Activated effector memory CD4-positive, alpha-beta T cell treated with anti-CD3 and anti-CD28 coated beads, Interleukin-2, amount 50 U/mL, for 16 hours (primary cell): ENCODE measurements around the gene ITGB2.

Experiments
- DNase-seq: peaks from one replicate; pipeline ENCODE4 v3.0.0-alpha.2; 2020

ITGB2 gene

DNA sequence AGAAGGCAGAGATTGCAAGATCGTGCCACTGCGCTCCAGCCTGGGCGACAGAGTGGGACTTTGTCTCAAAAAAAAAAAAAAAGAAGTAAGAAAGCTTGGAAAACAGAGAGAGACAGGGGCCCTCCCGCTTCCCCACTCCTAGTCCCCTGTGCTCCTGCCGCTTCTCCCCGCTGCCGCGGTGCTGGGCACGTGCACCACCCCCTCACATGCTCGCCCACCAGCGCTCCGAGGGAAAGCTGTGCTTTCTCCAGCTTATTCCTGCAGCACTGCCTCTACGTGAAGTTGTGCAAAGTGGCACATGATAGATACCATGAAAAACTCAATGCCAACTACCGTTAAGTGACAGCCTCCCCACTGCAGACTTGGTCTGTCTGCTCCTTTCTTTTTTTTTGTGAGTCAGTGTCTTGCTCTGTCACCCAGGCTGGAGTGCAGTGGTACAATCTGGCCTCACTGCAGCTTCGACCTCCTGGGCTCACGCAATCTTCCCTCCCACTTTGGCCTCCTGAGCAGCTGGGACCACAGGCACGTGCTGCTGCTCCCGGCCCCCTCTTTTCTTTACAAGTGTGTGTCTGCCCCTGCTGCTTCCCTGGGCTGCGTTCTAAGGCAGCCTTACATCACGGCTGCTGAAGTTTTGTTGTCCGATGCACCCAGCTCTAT lies 34.6 kb upstream of the ITGB2 start:
- no peak for DNase-seq

GRCh38 chr21:44954281-44954771 lies 33.6 kb upstream of the ITGB2 start:
- DNase-seq, result no peak

- DNase-seq, result no peak
Observed at GRCh38 chr21:44953628-44954021, 32.9 kb upstream of the ITGB2 start.

DNA sequence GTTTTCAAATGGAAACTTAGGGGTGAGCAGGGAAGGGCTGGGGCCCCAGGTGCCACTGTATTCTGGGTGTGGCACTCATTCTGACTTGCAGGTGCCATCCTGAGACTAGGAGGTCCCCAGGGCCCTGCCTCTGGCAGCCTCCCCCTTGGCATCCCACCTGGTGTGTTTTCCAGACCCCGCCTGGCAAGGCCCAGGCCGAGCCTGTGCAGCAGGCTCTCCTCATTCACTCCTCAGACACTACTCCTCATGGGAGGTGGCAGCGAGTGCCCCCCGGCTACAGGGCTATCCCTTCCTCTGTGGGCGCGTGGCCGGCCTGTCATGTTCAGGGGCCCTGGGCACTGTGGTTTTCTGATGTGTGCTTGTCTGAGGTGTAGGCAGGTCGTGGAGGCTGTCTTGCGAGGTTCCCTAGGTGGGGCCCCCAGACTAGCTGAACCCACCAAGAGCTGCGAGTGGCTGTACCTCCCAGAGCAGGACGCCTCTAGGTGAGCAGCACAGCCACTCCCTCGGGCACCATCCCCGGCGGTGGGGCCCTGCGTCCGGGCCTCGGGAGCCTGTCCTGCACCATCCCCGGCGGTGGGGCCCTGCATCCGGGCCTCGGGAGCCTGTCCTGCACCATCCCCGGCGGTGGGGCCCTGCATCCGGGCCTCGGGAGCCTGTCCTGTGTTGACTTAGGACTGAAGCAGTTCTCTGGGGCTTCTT lies 32.4 kb upstream of the ITGB2 start:
- no peak for DNase-seq

- no peak for DNase-seq
Observed at GRCh38 chr21:44952116-44952928, 31.6 kb upstream of the ITGB2 start.

DNA sequence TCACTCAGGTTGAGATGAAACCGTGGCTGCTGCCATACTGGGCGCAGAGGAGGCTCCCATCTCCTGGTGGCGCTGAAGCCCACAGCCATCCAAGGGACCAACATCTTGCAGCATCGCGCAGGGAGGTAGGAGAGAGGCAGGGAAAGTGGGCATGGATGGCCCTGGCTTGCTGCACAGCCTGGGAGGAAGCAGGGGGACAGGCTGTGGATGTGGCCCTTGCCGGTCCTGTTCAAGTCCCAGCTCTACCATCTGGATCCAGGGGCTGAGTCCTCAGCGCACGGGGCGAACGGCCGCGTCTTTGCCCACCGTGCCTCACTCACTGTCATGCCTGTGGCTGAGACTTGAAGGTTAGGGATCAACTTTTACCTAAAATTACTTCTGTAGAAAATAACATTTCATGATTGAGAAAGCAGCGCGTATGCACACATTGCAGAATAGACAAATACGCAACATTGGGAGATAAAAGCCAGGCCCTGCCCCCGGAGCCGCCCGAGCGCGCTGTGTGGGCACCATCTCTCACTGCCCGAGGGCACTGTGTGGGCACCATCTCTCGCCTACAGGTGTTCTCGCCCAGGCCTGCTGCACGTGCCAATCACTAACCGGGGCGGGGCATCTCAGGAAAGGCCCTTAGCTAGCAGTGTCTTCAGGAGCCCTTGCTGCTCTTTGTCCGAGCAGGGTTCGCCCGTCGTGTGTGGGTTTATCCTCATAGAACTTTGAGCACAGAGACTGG lies 30.7 kb upstream of the ITGB2 start:
- no peak for DNase-seq

DNA sequence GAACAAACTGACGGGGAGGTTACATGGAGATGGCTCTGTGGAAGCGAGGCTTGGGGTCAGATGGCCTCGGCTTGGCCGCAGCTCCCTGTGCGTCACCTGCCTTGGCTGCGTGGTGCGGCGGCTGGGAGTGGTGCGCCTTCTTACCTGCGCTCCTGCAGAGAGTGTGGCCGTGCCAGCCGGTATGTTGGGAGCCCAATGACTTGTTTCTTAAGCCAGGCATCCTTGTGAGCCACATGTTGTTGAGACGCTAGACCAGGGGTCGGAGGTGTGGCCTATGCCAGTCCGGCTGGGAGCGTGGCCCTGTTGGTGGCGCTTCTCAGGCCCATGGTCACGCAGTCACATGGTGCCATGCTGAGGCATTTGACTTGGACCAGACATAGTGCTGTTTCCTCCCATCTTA lies 29.7 kb upstream of the ITGB2 start:
- DNase-seq, result no peak

GRCh38 chr21:44949779-44950198 lies 29.1 kb upstream of the ITGB2 start:
- DNase-seq, result peak; percentile 93

DNA sequence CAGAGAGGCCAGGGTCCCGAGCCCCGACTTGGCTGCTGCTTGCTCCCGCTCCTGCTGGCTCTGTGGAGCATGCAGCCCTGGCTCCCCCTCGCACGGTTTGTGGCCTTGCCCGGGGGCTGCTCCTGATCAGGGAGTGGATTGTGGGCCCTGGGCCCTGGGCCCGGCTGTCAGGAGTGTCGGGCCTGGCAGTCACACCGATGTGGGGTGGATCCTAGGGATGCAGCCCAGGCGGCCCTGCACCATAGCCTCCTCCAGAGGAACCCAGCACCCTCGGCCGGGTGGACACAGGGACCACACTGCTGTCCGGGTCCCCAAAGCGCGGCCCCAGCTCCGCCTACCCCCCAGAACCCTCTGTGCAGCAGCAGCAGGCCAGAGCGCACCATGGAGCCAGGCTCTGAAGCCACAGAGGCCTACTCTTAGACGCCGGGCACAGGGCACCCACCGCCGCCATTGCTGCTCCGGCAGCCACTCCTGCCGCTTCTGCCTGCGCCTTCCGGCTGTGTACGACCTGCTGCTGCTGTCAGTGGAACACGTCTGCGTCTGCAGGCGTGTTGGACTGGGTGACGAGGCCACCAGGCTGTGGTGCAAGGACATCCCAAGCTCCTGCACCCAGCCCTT lies 28.6 kb upstream of the ITGB2 start:
- DNase-seq, result no peak

DNA sequence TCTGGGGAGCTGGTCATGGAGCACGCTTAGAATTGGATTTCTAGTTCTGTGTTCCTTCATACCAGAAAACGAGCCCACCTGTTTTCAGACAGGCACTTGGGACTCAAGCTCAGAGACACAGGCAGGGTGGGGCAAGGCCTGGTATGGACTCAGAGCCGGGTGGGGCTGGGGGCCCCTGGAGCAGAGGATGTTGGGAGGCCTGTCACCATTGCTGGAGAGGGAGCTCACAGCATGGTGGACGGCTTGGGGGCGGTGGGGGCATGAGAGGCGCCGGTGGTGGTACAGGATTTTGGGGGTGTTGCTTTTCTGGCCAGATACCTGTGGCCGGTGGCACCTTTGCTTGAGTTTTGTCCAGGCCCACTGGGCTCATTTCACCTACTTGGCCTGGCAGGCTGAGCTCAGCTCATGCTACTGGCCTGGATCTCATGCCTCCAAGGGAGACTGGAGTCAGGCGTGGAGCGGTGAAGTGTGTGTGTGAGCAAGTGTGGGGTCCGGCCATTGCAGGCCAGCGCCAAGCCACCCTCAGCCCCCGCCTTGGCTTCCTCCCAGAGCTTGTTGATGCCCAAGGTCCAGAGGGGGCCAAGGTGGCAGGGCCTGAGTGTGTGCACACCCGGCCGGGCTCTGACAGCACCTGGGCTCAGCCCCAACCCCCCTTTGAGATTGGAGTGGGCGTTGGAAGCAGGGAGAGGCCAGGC lies 27.9 kb upstream of the ITGB2 start:
- no peak for DNase-seq

GRCh38 chr21:44947930-44948331 lies 27.2 kb upstream of the ITGB2 start:
- no peak for DNase-seq

- no peak for DNase-seq
Observed at GRCh38 chr21:44947111-44947929, 26.6 kb upstream of the ITGB2 start.

DNA sequence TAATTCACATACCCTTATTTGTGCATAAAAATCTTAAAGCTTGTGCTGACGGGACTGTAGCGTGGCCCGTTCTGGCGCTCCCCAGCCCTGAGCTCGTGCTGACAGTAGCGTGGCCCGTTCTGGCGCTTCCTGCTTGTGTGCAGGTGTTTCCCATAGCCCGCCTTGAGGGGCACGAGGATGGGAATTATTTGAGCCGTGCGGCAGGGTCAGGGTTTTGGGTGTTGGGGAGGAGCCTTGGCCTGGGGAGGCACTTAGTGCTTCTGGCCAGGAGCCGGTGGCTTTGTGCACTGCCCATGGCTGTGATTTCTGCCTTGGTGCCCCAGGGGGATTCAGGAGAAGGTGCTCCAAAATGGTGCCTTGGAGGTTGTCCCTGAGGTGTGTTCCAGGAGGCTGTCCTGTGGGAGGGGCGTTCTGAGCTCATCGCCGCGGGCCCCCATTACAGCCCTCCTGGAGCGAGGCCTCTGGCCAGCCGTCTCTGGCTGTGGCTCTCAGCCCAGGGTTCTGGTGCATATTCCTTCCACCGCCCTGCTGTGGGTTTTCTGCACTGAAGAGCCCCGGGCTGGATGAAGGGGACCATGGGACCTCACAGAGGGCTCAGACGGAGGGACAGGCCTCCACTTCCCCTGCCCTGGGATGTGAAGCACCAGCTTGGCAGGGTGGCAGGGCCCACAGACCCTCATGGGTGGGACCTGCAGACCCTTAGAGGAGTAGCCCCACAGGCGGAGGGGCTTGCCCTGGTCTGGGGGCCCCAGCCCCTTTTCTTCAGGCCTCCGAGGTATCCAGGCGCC lies 25.7 kb upstream of the ITGB2 start:
- no peak for DNase-seq

GRCh38 chr21:44944596-44944995 lies 23.9 kb upstream of the ITGB2 start:
- DNase-seq, result no peak

GRCh38 chr21:44943686-44944550 lies 23.2 kb upstream of the ITGB2 start:
- no peak for DNase-seq

DNA sequence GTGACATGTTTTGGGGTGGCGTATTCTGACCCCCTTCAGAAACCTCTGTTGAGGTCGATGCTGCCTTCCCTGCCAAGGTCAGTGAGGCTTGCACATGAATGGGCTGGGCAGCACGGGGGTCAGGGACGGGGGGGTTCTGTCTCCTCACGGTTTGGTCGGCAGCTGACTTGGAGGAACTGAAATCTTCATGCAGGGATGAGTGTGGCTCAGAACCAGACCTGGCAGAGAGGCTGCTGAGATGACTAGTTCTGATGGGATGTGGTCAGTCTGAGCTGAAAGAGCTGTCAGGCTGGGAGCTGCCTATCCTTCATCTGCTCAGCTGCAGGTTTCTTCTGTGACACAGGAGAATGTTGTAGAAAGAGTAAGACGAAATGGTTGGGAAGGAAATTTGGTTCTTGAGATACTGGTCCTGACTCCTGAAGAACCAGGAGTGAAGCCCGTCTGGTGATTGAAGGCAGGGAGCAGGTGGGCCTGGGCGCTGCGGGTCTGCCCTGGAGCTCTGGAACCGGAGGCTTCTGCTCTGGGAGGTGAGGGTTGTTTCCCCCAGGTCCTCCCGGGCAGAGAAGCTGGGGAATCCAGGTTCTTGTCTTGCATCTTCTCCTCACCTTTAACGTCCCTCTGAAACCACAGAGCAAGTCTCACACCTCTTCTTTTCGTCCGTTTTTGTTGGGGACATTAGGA lies 22.4 kb upstream of the ITGB2 start:
- no peak for DNase-seq

GRCh38 chr21:44942566-44942965 lies 21.9 kb upstream of the ITGB2 start:
- no peak for DNase-seq

DNA sequence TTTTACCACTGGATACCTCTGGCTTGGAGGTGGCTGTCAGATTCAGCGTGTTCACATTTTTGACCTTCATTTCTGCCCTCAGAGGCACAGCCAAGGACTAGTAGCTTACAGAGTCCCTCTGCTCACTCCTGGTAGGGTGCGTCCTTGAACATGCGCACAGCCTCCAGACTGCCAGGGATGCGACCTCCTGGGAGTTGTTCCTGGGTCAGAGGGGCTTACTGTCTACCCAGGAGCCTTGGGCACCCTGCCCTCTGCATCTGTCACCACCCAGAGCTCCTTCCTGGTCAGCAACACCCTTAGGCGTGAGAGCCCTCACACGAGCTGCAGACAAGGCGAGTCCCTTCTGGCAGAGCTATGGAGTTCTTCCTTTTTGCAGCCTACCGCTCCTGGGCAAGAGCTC lies 20.9 kb upstream of the ITGB2 start:
- no peak for DNase-seq
